ENCODE measurements around the gene COG4.

The COG4 gene

GRCh38 chr16:70467608-70468007, 55.7 kb downstream of the COG4 start:
- Histone ChIP-seq H3K27ac (ENCODE audit: low read length) (no peak overlapping the region), H3K27me3 (ENCODE audit: low read depth, low read length) (no peaks in the 10 kb centered on the region), H3K4me3 (ENCODE audit: low read depth in 1 of 2, low read length in 2 of 2) (no peak overlapping the region), H3K4me1 (ENCODE audit: control insufficient read depth in 1 of 2, insufficient read depth in 2 of 2, low read length in 2 of 2) (no peaks in the 10 kb centered on the region), H3K36me3 (ENCODE audit: control insufficient read depth in 1 of 2, insufficient read depth in 2 of 2, low read length in 2 of 2) (peaks cover 12 to 47% of the 10 kb centered on the region in 2 donors), H3K9me3 (ENCODE audit: control insufficient read depth in 1 of 2, low read length in 2 of 2) (no peaks in the 10 kb centered on the region)

DNA sequence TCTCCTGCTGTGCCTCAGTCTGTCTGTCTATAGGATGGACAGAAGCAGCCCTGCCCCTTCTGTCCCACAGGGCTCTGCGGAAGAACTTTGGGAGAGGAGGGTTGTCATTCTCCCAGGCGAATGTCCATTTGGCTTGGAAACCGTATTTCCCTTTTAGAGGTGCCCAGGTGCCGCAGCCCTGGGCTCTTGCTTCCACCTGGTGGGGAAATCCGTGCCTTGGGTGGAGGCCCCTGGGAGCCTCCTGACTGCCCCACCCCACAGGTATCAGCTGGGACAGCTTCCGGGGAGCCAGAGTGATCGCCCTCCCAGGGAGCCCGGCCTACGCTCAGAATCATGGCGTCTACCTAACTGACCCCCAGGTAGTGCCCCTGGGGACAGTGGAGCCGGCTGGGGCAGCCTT, 56.2 kb downstream of the COG4 start:
- peaks cover 12 to 44% of the 10 kb centered on the region in 2 donors for H3K36me3 ChIP-seq (ENCODE audit: control insufficient read depth in 1 of 2, insufficient read depth in 2 of 2, low read length in 2 of 2)
- no peak overlapping the region for H3K27ac ChIP-seq (ENCODE audit: low read length)
- H3K4me3 ChIP-seq (ENCODE audit: low read depth in 1 of 2, low read length in 2 of 2): no peak overlapping the region

GRCh38 chr16:70466805-70467076, 56.6 kb downstream of the COG4 start:
- Histone ChIP-seq H3K36me3 (ENCODE audit: control insufficient read depth in 1 of 2, insufficient read depth in 2 of 2, low read length in 2 of 2) (peaks cover 12 to 44% of the 10 kb centered on the region in 2 donors), H3K27ac (ENCODE audit: low read length) (no peak overlapping the region), H3K27me3 (ENCODE audit: low read depth, low read length) (no peaks in the 10 kb centered on the region), H3K4me3 (ENCODE audit: low read depth in 1 of 2, low read length in 2 of 2) (no peak overlapping the region), H3K9me3 (ENCODE audit: control insufficient read depth in 1 of 2, low read length in 2 of 2) (no peaks in the 10 kb centered on the region), H3K4me1 (ENCODE audit: control insufficient read depth in 1 of 2, insufficient read depth in 2 of 2, low read length in 2 of 2) (peaks cover 0 to under 1% of the 10 kb centered on the region in 2 donors)

More for the DNA sequence above, 56.2 kb downstream of the COG4 start:
- Histone ChIP-seq H3K9me3 (ENCODE audit: control insufficient read depth in 1 of 2, low read length in 2 of 2) (no peaks in the 10 kb centered on the region), H3K27me3 (ENCODE audit: low read depth, low read length) (no peaks in the 10 kb centered on the region), H3K4me1 (ENCODE audit: control insufficient read depth in 1 of 2, insufficient read depth in 2 of 2, low read length in 2 of 2) (no peaks in the 10 kb centered on the region)

DNA sequence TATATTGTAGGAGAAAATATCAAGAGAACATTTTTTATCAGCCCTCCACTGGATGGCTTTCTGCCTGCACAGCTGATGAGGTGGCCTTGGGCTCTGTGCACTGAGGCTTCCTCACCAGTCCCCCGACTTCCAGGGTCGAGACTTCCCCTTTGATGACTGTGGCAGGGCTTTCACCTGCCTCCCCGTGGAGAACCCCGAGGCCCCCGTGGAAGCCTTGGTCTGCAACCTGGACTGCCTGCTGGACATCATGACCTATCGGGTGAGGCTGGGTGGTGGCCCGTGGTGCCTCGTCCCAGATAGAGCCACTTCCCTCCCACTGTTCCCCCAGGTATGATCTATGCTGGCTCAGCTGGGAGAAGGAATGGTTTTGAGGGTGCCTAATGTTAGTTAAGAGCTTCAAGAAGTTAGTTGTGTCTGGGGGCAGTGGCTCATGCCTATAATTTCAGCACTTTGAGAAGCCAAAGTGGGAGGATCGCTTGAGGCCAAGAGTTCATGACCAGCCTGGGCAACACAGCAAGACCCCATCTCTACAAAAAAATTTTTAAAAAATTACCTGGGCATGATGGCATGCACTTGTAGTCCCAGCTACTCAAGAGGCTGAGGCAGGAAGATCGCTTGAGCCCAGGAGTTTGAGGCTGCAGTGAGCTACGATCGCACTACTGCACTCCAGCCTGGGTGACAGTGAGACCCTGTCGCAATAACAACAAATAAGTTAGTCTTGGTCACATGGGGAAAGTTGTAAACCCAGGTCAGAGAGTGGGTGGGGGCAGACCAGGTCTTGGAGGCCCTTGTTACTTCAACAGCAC, 57.2 kb downstream of the COG4 start:
- peaks cover 12 to 43% of the 10 kb centered on the region in 2 donors for H3K36me3 ChIP-seq (ENCODE audit: control insufficient read depth in 1 of 2, insufficient read depth in 2 of 2, low read length in 2 of 2)
- H3K27me3 ChIP-seq (ENCODE audit: low read depth, low read length): no peaks in the 10 kb centered on the region
- no peak overlapping the region for H3K4me3 ChIP-seq (ENCODE audit: low read depth in 1 of 2, low read length in 2 of 2)
- no peaks in the 10 kb centered on the region for H3K9me3 ChIP-seq (ENCODE audit: control insufficient read depth in 1 of 2, low read length in 2 of 2)
- peaks cover 0 to 3% of the 10 kb centered on the region in 2 donors for H3K4me1 ChIP-seq (ENCODE audit: control insufficient read depth in 1 of 2, insufficient read depth in 2 of 2, low read length in 2 of 2)
- no peak overlapping the region for H3K27ac ChIP-seq (ENCODE audit: low read length)

GRCh38 chr16:70463235-70463634, 60.1 kb downstream of the COG4 start:
- Histone ChIP-seq H3K4me1 (ENCODE audit: control insufficient read depth in 1 of 2, insufficient read depth in 2 of 2, low read length in 2 of 2) (peaks cover 0 to 3% of the 10 kb centered on the region in 2 donors), H3K36me3 (ENCODE audit: control insufficient read depth in 1 of 2, insufficient read depth in 2 of 2, low read length in 2 of 2) (peaks cover 12 to 37% of the 10 kb centered on the region in 2 donors), H3K27ac (ENCODE audit: low read length) (no peak overlapping the region), H3K9me3 (ENCODE audit: control insufficient read depth in 1 of 2, low read length in 2 of 2) (no peaks in the 10 kb centered on the region), H3K27me3 (ENCODE audit: low read depth, low read length) (no peaks in the 10 kb centered on the region), H3K4me3 (ENCODE audit: low read depth in 1 of 2, low read length in 2 of 2) (no peak overlapping the region)

DNA sequence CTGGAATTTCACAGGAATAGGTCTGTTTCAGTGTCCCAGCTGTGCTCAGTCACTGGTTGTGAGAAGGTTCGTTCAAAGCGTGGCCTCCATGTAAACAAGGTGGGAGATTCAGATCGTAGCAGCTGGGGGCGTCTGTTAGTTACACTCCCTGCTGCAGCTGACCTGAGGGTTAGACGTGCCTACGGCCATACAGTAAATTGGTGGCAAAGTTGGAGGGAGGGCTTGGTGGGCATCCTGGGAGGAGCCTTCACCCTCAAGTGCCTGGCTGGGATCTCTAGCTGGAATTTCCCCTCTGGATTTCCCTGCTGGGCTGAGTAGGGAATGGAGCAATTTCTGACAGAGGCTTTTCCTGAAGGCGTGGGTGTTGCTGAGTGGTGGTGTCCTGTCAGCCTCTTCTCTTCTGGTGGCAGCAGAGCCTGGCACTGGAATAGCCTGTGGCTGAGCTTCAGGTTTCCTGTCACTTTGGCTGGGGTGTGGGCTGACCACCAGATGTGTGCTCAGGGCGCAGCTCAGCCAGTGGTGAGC, 62.6 kb downstream of the COG4 start:
- H3K9me3 ChIP-seq (ENCODE audit: control insufficient read depth in 1 of 2, low read length in 2 of 2): no peaks in the 10 kb centered on the region
- H3K36me3 ChIP-seq (ENCODE audit: control insufficient read depth in 1 of 2, insufficient read depth in 2 of 2, low read length in 2 of 2): peaks cover 12 to 29% of the 10 kb centered on the region in 2 donors
- no peak overlapping the region for H3K27ac ChIP-seq (ENCODE audit: low read length)
- H3K4me1 ChIP-seq (ENCODE audit: control insufficient read depth in 1 of 2, insufficient read depth in 2 of 2, low read length in 2 of 2): peaks cover 0 to 6% of the 10 kb centered on the region in 2 donors
- no peaks in the 10 kb centered on the region for H3K27me3 ChIP-seq (ENCODE audit: low read depth, low read length)
- H3K4me3 ChIP-seq (ENCODE audit: low read depth in 1 of 2, low read length in 2 of 2): no peak overlapping the region

- no peaks in the 10 kb centered on the region for H3K9me3 ChIP-seq (ENCODE audit: control insufficient read depth in 1 of 2, low read length in 2 of 2)
- H3K4me3 ChIP-seq (ENCODE audit: low read depth in 1 of 2, low read length in 2 of 2): no peak overlapping the region
- H3K36me3 ChIP-seq (ENCODE audit: control insufficient read depth in 1 of 2, insufficient read depth in 2 of 2, low read length in 2 of 2): peaks cover 0 to 3% of the 10 kb centered on the region in 2 donors
- H3K27ac ChIP-seq (ENCODE audit: low read length): no peak overlapping the region
- no peaks in the 10 kb centered on the region for H3K27me3 ChIP-seq (ENCODE audit: low read depth, low read length)
- peaks cover 0 to 18% of the 10 kb centered on the region in 2 donors for H3K4me1 ChIP-seq (ENCODE audit: control insufficient read depth in 1 of 2, insufficient read depth in 2 of 2, low read length in 2 of 2)
These were observed 65.7 kb downstream of the COG4 start for GRCh38 chr16:70457446-70458166.

DNA sequence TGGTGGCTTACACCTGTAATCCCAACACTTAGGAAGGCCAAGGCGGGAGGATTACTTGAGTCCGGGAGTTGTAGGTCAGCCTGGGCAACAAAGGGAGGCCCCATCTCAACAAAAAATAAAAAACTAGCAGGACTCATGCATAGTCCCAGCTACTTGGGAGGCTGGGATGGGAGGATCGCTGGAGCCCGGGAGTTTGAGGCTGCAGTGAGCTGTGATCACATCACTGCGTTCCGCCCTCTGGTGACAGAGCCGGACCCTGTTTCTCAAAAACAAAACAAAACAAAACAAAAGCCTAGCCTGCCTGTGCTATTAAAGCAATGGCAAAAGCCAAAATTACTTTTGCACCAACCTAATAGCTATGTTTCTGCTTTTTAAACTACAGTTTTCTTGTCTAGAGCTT, 67.4 kb downstream of the COG4 start:
- Histone ChIP-seq H3K4me1 (ENCODE audit: control insufficient read depth in 1 of 2, insufficient read depth in 2 of 2, low read length in 2 of 2) (peaks cover 0 to 15% of the 10 kb centered on the region in 2 donors), H3K36me3 (ENCODE audit: control insufficient read depth in 1 of 2, insufficient read depth in 2 of 2, low read length in 2 of 2) (no peaks in the 10 kb centered on the region), H3K27me3 (ENCODE audit: low read depth, low read length) (no peaks in the 10 kb centered on the region), H3K9me3 (ENCODE audit: control insufficient read depth in 1 of 2, low read length in 2 of 2) (no peaks in the 10 kb centered on the region), H3K27ac (ENCODE audit: low read length) (no peak overlapping the region), H3K4me3 (ENCODE audit: low read depth in 1 of 2, low read length in 2 of 2) (no peak overlapping the region)

GRCh38 chr16:70454222-70455034, 68.9 kb downstream of the COG4 start, which contains the start of gene FCSK:
Gene FCSK, plus strand, starts transcription at chr16:70454595. Its CDS starts 8,596 bp downstream, at chr16:70463191.
- peaks cover 0 to 15% of the 10 kb centered on the region in 2 donors for H3K4me1 ChIP-seq (ENCODE audit: control insufficient read depth in 1 of 2, insufficient read depth in 2 of 2, low read length in 2 of 2)
- H3K9me3 ChIP-seq (ENCODE audit: control insufficient read depth in 1 of 2, low read length in 2 of 2): no peaks in the 10 kb centered on the region
- no peaks in the 10 kb centered on the region for H3K27me3 ChIP-seq (ENCODE audit: low read depth, low read length)
- peak within 1 kb of the TSS; percentile 90 for H3K27ac ChIP-seq (ENCODE audit: low read length)
- no peaks in the 10 kb centered on the region for H3K36me3 ChIP-seq (ENCODE audit: control insufficient read depth in 1 of 2, insufficient read depth in 2 of 2, low read length in 2 of 2)
- peak within 1 kb of the TSS; percentile 93 to 99 for H3K4me3 ChIP-seq (ENCODE audit: low read depth in 1 of 2, low read length in 2 of 2)

- Histone ChIP-seq H3K27me3 (ENCODE audit: low read depth, low read length) (no peaks in the 10 kb centered on the region), H3K27ac (ENCODE audit: low read length) (peak overlapping the region; percentile 90), H3K4me1 (ENCODE audit: control insufficient read depth in 1 of 2, insufficient read depth in 2 of 2, low read length in 2 of 2) (peaks cover 0 to 15% of the 10 kb centered on the region in 2 donors), H3K36me3 (ENCODE audit: control insufficient read depth in 1 of 2, insufficient read depth in 2 of 2, low read length in 2 of 2) (no peaks in the 10 kb centered on the region), H3K9me3 (ENCODE audit: control insufficient read depth in 1 of 2, low read length in 2 of 2) (no peaks in the 10 kb centered on the region), H3K4me3 (ENCODE audit: low read depth in 1 of 2, low read length in 2 of 2) (peak overlapping the region; percentile 93 to 99)
These were observed 69.5 kb downstream of the COG4 start for GRCh38 chr16:70453892-70454221.
